Cardiac muscle cell (in vitro differentiated cells and primary cell): ENCODE measurements around the gene GADD45A. TPM values are rescaled to one million over a fixed set of nuclear protein-coding genes. Genes with fewer than 3 reads are reported as not detected.

ENCODE experiments used
- DNase-seq, 2 donors: peaks; one replicate each; pipeline versions ENCODE4 v3.0.0 to v3.0.0-alpha.2; 2010 to 2017; ENCODE audit warnings: low read depth in 1 of 2, low spot score in 1 of 2
- H3K27ac ChIP-seq: fragments of 200-600 bp; sonication (generic); 2 replicates; pipeline ENCODE4 v1.5.1; 2016
- H3K27me3 ChIP-seq: fragments of 200-600 bp; sonication (generic); 2 replicates; pipeline ENCODE4 v1.6.0; 2016; ENCODE audit warnings: control low read depth
- H3K36me3 ChIP-seq: fragments of 200-600 bp; sonication (generic); 2 replicates; pipeline ENCODE4 v1.5.1; 2016; ENCODE audit warnings: control low read depth
- H3K4me1 ChIP-seq: fragments of 200-600 bp; sonication (generic); 2 replicates; pipeline ENCODE4 v1.8.1; 2017; ENCODE audit warnings: low read depth, mild to moderate bottlenecking, mixed run types
- H3K4me3 ChIP-seq: fragments of 200-600 bp; sonication (generic); 2 replicates; pipeline ENCODE4 v1.5.1; 2016; ENCODE audit warnings: mild to moderate bottlenecking
- H3K9me3 ChIP-seq: fragments of 200-600 bp; sonication (generic); 2 replicates; pipeline ENCODE4 v1.5.1; 2017; ENCODE audit warnings: low read depth, mild to moderate bottlenecking, control low read depth
- polyA plus RNA-seq: library from polyadenylated mRNA; unstranded; fragments of >200 nt; fragmentation: Nextera tagmentation; extraction: Ambion mirVana; gene quantifications from 2 replicates; pipeline ENCODE4 v1.2.1, GENCODE V29; 2016
- total RNA-seq: library from RNA; depleted of rRNA; stranded (reverse); fragments of >200 nt; gene quantifications from 2 replicates; pipeline ENCODE4 v1.2.3, GENCODE V29; 2016
- TF ChIP-seq, protein P1 (sequence below): IDR thresholded peaks from 2 replicates; pipeline ENCODE4 v1.5.1; 2012; ENCODE audit warnings: low read depth, mild to moderate bottlenecking, low read length

The GADD45A gene
- total and polyA plus RNA-seq, 2 experiments from 2014 or later, result 84.2 to 112 TPM

- Histone ChIP-seq H3K27ac (no peak overlapping the region), H3K36me3 (peaks cover 11% of the 10 kb centered on the region), H3K4me1 (peaks cover 24% of the 10 kb centered on the region), H3K4me3 (no peak overlapping the region), H3K27me3 (no peaks in the 10 kb centered on the region), H3K9me3 (no peaks in the 10 kb centered on the region)
- peak in 1 of 2 donors; percentile 81 for DNase-seq
- TF ChIP-seq, protein P1, sequence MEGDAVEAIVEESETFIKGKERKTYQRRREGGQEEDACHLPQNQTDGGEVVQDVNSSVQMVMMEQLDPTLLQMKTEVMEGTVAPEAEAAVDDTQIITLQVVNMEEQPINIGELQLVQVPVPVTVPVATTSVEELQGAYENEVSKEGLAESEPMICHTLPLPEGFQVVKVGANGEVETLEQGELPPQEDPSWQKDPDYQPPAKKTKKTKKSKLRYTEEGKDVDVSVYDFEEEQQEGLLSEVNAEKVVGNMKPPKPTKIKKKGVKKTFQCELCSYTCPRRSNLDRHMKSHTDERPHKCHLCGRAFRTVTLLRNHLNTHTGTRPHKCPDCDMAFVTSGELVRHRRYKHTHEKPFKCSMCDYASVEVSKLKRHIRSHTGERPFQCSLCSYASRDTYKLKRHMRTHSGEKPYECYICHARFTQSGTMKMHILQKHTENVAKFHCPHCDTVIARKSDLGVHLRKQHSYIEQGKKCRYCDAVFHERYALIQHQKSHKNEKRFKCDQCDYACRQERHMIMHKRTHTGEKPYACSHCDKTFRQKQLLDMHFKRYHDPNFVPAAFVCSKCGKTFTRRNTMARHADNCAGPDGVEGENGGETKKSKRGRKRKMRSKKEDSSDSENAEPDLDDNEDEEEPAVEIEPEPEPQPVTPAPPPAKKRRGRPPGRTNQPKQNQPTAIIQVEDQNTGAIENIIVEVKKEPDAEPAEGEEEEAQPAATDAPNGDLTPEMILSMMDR, result no peak
Measured at GRCh38 chr1:67683316-67683715, 1.7 kb upstream of the GADD45A start.

GRCh38 chr1:67683766-67684525 lies 1.1 kb upstream of the GADD45A start:
- no peak overlapping the region for H3K4me3 ChIP-seq
- no peaks in the 10 kb centered on the region for H3K27me3 ChIP-seq
- peaks cover 30% of the 10 kb centered on the region for H3K4me1 ChIP-seq
- H3K9me3 ChIP-seq, result no peaks in the 10 kb centered on the region
- H3K27ac ChIP-seq, result peak overlapping the region; percentile 73
- H3K36me3 ChIP-seq, result peaks cover 11% of the 10 kb centered on the region
- TF ChIP-seq, protein P1, result no peak
- DNase-seq, result no peak

DNA sequence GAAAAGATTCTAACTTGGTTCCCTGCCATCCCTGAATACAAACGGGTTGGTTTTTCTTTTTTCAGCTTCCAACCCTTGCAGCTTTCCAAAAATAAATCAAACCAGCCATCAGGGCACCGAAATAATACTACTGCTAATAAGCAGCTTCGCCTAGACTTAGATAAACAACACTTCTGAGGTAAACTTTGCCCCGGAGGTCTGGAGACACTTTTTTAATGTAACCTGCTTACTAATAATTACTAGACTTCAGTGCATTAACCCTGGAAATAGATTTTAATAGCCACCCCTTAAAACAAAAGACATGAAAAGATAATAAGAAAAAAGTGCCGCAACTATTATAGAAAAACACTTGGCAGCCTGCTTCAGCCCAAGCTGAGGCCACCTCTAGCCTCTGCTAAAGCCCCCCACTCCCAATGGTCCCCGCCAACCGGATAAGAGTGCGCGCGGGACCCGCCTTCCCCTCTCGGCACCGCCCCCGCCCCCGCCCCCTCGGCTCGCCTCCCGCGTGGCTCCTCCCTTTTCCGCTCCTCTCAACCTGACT lies 405 bp upstream of the GADD45A start:
- Histone ChIP-seq H3K27ac (peak overlapping the region; percentile 73), H3K4me3 (no peak overlapping the region), H3K4me1 (peaks cover 35% of the 10 kb centered on the region), H3K9me3 (no peaks in the 10 kb centered on the region), H3K36me3 (peaks cover 11% of the 10 kb centered on the region), H3K27me3 (no peaks in the 10 kb centered on the region)
- TF ChIP-seq, protein P1, result no peak
- peak in 1 of 2 donors; percentile 15 for DNase-seq

- Histone ChIP-seq H3K27me3 (no peaks in the 10 kb centered on the region), H3K4me3 (peak overlapping the region; percentile 88), H3K9me3 (no peaks in the 10 kb centered on the region), H3K4me1 (peaks cover 38% of the 10 kb centered on the region), H3K36me3 (peaks cover 11% of the 10 kb centered on the region), H3K27ac (peak overlapping the region; percentile 96)
- peak; percentile 47 to 52 for DNase-seq
- TF ChIP-seq, protein P1, result no peak
Measured at GRCh38 chr1:67685558-67686266, 711 bp downstream of the GADD45A start.

GRCh38 chr1:67686267-67687197 lies 1.5 kb downstream of the GADD45A start:
- H3K36me3 ChIP-seq, result peaks cover 11% of the 10 kb centered on the region
- peaks cover 40% of the 10 kb centered on the region for H3K4me1 ChIP-seq
- peak overlapping the region; percentile 88 for H3K4me3 ChIP-seq
- H3K9me3 ChIP-seq, result no peaks in the 10 kb centered on the region
- no peaks in the 10 kb centered on the region for H3K27me3 ChIP-seq
- H3K27ac ChIP-seq, result peak overlapping the region; percentile 96
- peak; percentile 89 to 99 for DNase-seq
- TF ChIP-seq, protein P1, result no peak
